ENCODE measurements around the gene USP32.
A peak's percentile ranks its signal among the peaks of the same experiment; 100 is the strongest.
"Not testable (repeated sequence)": the region's sequence is repeated elsewhere in the genome, so short reads cannot be mapped to it uniquely, and the experiment has no call there.

Gene USP32

DNA sequence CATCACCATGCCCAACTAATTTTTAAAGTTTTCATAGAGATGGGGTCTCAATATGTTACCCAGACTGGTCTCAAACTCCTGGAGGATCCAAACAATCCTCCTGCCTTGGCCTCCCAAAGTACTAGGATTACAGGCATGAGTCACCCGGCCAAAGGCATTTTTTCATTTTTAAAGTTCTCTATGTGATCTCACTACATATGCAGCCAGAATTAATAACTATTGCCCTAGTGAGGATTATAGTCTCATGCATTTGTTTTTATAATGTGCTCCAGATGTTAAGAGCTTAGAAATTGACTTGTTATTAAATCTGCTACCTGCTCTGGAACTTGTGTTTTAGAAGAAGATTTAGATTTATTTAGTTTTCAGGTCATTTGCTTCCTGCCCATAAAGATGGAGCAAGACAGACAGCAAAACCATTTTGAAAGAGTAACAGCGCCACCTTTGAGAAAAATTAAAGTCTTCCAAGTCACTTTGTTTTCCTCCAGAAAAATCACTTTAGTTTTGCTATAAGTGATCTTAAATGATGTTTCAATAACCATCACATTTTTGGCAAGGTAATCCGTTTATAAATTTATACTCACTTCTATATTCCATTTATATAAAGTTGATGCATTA lies 162.6 kb downstream of the USP32 start:
- peak; percentile 36 for DNase-seq (ENCODE audit: low spot score)

DNA sequence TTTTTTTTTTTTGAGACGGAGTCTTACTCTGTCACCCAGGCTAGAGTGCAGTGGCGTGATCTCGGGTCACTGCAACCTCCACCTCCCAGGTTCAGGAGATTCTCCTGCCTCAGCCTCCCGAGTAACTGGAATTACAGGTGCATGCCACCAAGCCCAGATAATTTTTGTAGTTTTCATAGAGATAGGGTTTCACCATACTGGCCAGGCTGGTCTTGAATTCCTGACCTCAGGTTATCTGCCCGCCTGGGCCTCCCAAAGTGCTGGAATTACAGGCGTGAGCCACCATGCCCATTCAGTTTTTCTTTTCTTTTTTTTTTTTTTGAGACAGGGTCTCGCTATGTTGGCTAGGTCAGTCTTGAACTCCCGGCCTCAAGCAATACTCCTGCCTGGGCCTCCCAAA lies 164.7 kb downstream of the USP32 start:
- DNase-seq (ENCODE audit: low spot score): not testable (repeated sequence)

DNA sequence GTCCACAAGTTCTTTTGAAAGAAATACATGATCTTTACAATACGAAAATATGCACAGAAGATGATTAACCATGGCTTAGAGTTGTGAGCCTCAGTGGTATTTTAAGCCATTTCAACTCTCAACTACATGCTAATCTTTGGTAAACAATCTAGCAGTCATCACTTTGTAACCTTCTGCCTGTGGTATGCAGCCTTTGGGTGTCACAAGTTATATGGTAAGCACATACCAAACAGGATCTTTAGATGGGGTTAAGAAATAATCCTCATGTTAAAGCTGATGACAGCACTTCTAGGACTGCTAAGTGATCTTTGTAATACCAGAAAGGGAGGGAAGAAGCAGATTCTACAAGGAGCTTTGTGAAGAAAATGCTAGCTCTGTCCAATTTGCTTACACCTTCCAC lies 167.9 kb downstream of the USP32 start:
- DNase-seq (ENCODE audit: low spot score): no peak

DNA sequence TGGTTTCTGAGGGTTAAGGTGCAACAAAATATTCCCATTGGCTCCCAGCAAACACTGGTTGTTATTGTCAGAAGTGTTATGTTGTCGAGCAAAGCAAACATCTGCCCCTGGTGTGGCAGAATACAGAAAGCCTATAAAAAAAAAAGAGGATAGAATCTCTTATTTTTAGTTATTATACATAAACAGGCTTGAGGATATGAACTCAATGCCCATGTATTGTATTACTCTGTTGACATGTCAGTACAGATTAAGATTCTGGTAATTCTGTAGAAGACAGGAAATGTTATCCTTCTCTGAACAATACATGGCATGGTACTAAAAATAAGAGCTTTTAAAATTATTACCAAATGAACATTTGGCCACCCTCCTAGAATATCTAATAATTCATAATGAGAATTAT lies 168.5 kb downstream of the USP32 start:
- DNase-seq (ENCODE audit: low spot score): no peak

DNA sequence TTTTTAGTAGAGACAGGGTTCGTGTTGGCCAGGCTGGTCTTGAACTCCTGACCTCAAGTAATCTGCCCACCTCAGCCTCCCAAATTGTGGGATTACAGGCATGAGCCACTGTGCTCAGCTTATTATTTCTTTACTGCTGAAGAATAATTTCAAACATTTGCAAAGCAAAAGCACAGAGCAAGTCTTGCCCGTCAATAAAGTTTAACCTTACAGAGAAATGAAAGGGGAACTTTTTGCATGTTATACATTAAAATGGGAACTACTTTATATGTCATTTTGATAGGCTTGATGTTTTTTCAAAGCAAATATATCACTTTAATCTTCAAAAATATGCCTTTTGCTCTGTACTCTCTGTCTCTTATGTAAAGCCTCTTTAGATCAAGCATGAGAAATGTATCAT lies 173.2 kb downstream of the USP32 start:
- not testable (repeated sequence) for DNase-seq (ENCODE audit: low spot score)

GRCh38 chr17:60215895-60216294 lies 176.0 kb downstream of the USP32 start:
- not testable (repeated sequence) for DNase-seq (ENCODE audit: low spot score)

DNA sequence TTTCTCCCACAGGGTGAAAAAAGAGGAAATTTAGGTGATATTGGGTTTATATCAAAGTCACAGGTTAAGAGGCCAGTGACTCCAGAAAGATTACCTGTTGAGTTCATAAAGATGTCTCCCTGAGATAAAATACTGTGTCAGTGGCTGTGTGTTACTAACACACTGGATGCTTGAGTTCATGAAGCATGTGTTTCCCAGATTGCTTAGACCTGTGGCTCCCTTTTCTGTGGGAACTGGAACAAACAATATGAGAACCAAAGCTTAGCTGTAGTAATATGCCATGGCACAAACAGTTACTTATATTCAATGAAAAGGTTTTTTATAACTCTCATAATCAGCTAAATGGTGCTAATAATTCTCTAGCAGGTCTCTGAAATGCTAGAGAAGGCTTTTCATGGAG lies 180.7 kb downstream of the USP32 start:
- DNase-seq (ENCODE audit: low spot score): not testable (repeated sequence)

DNA sequence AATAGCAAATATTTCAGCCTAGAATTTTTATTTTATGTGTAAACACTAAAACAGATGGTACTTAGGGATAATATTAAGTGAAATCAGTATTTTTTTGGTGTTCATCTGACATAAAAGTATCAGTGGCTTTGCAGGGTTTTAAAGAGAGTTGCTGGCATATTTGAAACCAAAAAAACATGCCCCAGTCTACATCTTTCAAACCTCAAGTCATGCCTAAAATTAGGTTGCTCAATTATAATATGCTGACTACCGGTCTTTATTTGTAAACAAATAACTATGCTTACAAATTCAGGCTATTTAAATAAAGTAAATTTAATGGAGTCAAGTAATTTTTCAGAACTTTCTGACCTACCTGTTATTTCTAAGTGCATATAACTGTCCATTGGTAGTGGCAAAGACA lies 183.6 kb downstream of the USP32 start:
- DNase-seq (ENCODE audit: low spot score): not testable (repeated sequence)

- DNase-seq (ENCODE audit: low spot score): not testable (repeated sequence)
Measured at GRCh38 chr17:60205782-60206181, 186.2 kb downstream of the USP32 start.

- DNase-seq (ENCODE audit: low spot score): not testable (repeated sequence)
Measured at GRCh38 chr17:60198630-60199029, 193.3 kb downstream of the USP32 start.

DNA sequence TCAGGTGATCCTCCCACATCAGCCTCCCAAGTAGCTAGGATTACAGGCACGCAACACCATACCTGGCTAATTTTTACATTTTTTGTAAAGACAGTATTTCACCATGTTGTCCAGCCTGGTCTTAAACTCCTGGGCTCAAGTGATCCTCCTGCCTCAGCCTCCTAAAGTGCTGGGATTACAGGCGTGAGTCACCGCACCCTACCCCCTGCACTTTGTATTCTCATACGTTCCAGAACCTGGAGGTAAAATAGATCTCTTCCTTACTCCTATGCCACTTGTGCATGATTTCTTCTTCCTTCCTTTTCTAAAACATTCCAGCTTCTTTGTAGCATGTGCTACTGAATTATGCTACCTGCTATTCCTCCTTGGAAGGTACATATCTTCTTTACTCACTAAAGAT lies 197.8 kb downstream of the USP32 start:
- not testable (repeated sequence) for DNase-seq (ENCODE audit: low spot score)

- no peak for DNase-seq (ENCODE audit: low spot score)
Measured at GRCh38 chr17:60193482-60193881, 198.5 kb downstream of the USP32 start.

DNA sequence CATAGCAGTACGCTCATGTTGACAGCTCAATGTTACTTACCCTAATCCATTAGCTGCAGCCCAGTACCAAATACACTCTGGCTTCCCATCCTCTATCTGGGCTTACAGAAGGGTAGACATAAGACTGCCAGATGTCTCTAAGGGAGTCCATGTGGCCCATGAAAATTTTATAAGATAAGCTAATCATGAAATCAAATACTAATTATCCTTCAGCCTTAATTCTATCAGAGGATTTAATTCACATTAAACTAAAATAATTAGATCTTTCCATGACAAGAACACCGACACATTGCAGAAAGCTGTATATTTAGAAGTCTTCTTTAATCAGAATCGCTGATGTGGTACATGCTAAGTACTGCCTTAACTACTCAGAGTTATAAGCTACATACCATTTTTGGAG lies 198.9 kb downstream of the USP32 start:
- not testable (repeated sequence) for DNase-seq (ENCODE audit: low spot score)

DNA sequence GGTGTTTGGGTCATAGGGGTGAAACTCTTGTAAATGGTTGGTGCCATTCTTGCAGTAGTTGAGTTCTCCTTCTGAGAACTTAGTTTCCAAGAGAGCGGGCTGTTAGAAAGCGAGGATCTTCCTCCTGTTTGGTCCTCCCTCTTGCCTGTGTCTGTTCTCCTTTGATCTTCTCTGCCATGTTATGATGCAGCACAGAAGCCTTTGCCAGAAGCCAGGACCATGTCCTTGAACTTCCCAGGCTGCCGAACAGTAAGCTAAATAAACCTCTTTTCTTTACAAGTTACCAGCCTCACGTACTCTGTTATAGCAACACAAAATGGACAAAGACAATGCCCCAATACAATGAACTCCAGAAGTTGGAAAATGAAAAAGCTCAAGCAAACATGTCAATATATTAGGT lies 201.9 kb downstream of the USP32 start:
- not testable (repeated sequence) for DNase-seq (ENCODE audit: low spot score)

DNA sequence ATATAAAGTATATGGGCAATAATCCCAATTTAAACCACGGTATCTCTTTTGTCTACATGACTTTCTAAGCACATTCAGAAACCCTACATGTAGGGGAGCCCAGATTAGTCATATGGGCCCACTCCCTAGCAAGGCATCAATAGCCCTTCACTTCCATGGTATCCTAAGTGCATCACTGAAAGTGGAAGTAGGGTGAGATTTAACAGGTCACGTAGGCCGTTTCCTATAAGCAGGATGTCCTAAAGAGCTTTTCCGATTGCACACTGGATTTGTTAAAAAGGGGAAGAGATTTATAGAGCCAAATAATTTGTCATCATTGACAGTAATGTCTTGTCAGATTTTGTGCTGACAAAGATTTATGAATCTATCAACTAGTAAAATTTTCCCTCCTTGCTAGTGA lies 203.2 kb downstream of the USP32 start:
- DNase-seq (ENCODE audit: low spot score): no peak

DNA sequence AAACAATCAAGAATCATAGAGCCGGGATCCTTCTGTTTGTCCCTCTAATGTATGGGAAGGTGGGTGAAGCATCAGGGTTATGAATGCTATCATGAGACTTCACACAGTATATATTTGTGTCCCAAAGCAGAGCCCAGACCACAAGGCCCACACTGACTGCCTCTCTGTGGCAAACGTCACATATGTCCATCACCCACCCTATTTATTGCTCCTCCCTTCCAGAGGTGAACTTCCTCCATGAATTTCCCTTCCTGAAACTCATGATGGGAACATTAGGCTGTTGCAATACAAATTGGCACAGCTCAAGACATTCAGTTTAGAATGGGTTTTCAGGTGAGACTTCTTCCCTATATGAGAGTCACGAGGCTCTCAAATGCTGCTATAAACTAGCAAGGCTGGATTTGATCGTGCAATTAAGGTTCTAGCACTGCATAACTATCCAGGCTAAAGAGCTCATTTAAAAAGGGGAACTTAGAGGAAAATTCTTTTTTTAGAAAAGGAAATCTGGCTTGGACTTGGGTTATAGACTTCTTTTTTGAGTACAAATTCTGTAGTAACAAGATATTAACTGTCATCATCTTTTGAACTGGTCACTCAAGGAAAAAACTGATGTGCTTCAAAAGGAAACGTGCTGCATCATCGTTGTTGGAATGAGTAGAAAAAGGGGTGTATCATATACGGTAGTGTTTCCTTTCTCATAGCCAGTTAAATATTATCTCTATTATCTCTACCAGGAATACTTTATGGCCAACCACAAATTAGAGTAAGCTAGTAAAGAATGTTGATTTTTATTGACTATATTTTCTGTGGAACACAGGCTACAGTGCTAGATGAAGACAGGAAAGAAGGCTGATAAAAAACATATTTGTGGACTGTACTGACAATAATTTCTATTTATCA lies 204.8 kb downstream of the USP32 start:
- not testable (repeated sequence) for DNase-seq (ENCODE audit: low spot score)

DNA sequence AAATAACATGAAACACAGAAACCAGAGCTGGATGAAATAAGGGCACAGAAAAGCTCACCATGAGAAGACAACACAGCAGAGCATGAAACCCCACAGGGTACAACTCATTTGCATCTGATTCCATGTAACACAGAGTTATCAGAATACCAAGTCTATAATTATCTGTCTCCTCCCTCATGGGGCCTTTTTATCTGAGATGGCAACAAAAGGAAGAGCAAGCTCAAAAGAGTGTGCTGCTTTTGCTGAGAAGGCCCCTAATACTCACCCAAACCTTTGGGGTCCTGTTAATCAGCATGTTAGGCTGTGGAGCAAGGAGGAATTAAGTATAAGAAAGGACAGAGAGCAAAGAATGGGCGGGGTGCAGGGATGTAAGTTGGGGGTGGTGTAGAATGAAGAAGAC lies 205.6 kb downstream of the USP32 start:
- DNase-seq (ENCODE audit: low spot score): not testable (repeated sequence)

DNA sequence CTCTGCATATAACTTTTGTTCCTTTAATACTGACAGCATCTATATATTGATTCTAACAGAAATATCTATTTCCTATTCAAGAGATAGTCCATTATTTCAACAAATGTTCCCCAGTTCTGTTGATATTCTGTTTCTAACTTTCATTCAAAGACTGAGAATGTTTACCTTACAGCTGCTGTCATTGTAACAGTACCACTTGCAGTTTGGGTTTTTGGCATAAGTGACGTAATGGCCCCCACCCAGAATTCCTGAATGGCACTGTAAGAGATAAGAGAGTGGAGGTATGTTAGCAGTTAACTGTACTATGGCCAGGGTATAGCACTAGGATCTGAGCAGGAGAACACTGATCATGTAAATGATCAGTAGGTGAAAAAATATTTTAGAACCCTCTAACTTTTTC lies 211.6 kb downstream of the USP32 start:
- DNase-seq (ENCODE audit: low spot score): not testable (repeated sequence)

- not testable (repeated sequence) for DNase-seq (ENCODE audit: low spot score)
Measured at GRCh38 chr17:60178180-60178579, 213.8 kb downstream of the USP32 start.

DNA sequence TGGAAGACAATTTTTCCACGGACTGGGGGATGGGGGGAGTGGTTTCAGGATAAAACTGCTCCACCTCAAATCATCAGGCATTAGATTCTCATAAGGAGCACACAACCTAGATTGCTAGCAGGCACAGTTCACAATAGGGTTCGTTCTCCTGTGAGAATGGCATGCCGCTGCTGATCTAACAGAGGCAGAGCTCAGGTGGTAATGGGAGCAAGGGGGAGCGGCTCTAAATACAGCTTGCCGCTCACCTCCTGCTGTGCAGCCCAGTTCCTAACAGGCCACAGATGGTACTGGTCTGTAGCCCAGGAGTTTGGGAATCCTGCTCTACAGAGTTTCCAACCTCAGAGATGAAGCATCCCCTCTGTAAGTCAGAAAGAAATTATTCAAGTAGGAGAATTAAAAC lies 215.2 kb downstream of the USP32 start:
- peak; percentile 70 for DNase-seq (ENCODE audit: low spot score)

- DNase-seq (ENCODE audit: low spot score): peak; percentile 67
Measured at GRCh38 chr17:60174767-60175166, 217.2 kb downstream of the USP32 start.

- DNase-seq (ENCODE audit: low spot score): no peak
Measured at GRCh38 chr17:60174035-60174434, 217.9 kb downstream of the USP32 start.

GRCh38 chr17:60173304-60173819 lies 218.6 kb downstream of the USP32 start:
- DNase-seq (ENCODE audit: low spot score): peak; percentile 5

All from cerebellar cortex (tissue), 1 donor.